Activated CD8-positive, alpha-beta memory T cell treated with anti-CD3 and anti-CD28 coated beads, Interleukin-2, amount 10 ng/mL, durations not matched to agents 7 days and 5 days (primary cell): ENCODE results near the gene RBM19. TPM values are rescaled to one million over a fixed set of nuclear protein-coding genes. Genes with fewer than 3 reads are reported as not detected.

ENCODE experiments used
- ATAC-seq: fragments of 150-1000 bp; cut with Tn5 transposase; one replicate; pipeline ENCODE4 v1.10.0; 2021; ENCODE audit warnings: moderate library complexity
- CTCF ChIA-PET: fragments of 350-600 bp; sonication (Branson Sonifier 250); formaldehyde crosslinking; loops from one replicate; lab custom pipeline; 2021; ENCODE audit warnings: antibody characterized with exemption; lab: Charles Lee
- DNase-seq: peaks from one replicate; pipeline ENCODE4 v3.0.0-alpha.2; 2020
- H3K27ac Mint-ChIP-seq: one replicate; pipeline ENCODE4 v1.8.0; 2021; ENCODE audit warnings: mild to moderate bottlenecking, mixed read lengths
- H3K27me3 Mint-ChIP-seq: one replicate; pipeline ENCODE4 v1.8.0; 2021; ENCODE audit warnings: mixed read lengths
- H3K36me3 Mint-ChIP-seq: one replicate; pipeline ENCODE4 v1.8.0; 2021; ENCODE audit warnings: mild to moderate bottlenecking, mixed read lengths
- H3K4me1 Mint-ChIP-seq: one replicate; pipeline ENCODE4 v1.8.0; 2021; ENCODE audit warnings: mixed read lengths
- H3K4me3 Mint-ChIP-seq: one replicate; pipeline ENCODE4 v1.8.0; 2021; ENCODE audit warnings: mild to moderate bottlenecking, moderate library complexity, mixed read lengths
- H3K9me3 Mint-ChIP-seq: one replicate; pipeline ENCODE4 v1.8.0; 2022; ENCODE audit warnings: low read depth, mixed read lengths
- total RNA-seq, 2 experiments: library from RNA; stranded (reverse); gene quantifications; one replicate each; pipeline ENCODE4 v1.2.3, GENCODE V29; 2021

RBM19 gene
- total RNA-seq, 2 experiments from 2014 or later = 39.8 to 55.7 TPM

- no peak overlapping the region for H3K27ac Mint-ChIP-seq
- CTCF ChIA-PET = no interaction called here
- peaks cover 24% of the 10 kb centered on the region for H3K36me3 Mint-ChIP-seq
- DNase-seq (no peak), ATAC-seq (no peak)
- H3K4me1 Mint-ChIP-seq = no peaks in the 10 kb centered on the region
- H3K4me3 Mint-ChIP-seq = no peak overlapping the region
- no peaks in the 10 kb centered on the region for H3K27me3 Mint-ChIP-seq
- no peaks in the 10 kb centered on the region for H3K9me3 Mint-ChIP-seq
Observed at GRCh38 chr12:113939867-113940266, 26.3 kb downstream of the RBM19 start.

GRCh38 chr12:113938471-113938870 is 27.7 kb downstream of the RBM19 start:
- peaks cover 23% of the 10 kb centered on the region for H3K36me3 Mint-ChIP-seq
- no peaks in the 10 kb centered on the region for H3K9me3 Mint-ChIP-seq
- CTCF ChIA-PET = no interaction called here
- ATAC-seq = no peak
- H3K4me1 Mint-ChIP-seq = no peaks in the 10 kb centered on the region
- no peak overlapping the region for H3K27ac Mint-ChIP-seq
- no peaks in the 10 kb centered on the region for H3K27me3 Mint-ChIP-seq
- no peak for DNase-seq
- no peak overlapping the region for H3K4me3 Mint-ChIP-seq

GRCh38 chr12:113936460-113936859 is 29.7 kb downstream of the RBM19 start:
- H3K27ac Mint-ChIP-seq = no peak overlapping the region
- H3K4me3 Mint-ChIP-seq = no peak overlapping the region
- ATAC-seq (no peak), DNase-seq (no peak)
- H3K27me3 Mint-ChIP-seq = no peaks in the 10 kb centered on the region
- H3K9me3 Mint-ChIP-seq = no peaks in the 10 kb centered on the region
- H3K36me3 Mint-ChIP-seq = peaks cover 15% of the 10 kb centered on the region
- CTCF ChIA-PET = no interaction called here
- no peaks in the 10 kb centered on the region for H3K4me1 Mint-ChIP-seq

GRCh38 chr12:113935459-113935858 is 30.7 kb downstream of the RBM19 start:
- no peak overlapping the region for H3K4me3 Mint-ChIP-seq
- H3K27ac Mint-ChIP-seq = no peak overlapping the region
- peaks cover 2% of the 10 kb centered on the region for H3K4me1 Mint-ChIP-seq
- H3K9me3 Mint-ChIP-seq = no peaks in the 10 kb centered on the region
- ATAC-seq (no peak), DNase-seq (no peak)
- no peaks in the 10 kb centered on the region for H3K27me3 Mint-ChIP-seq
- CTCF ChIA-PET = no interaction called here
- peaks cover 12% of the 10 kb centered on the region for H3K36me3 Mint-ChIP-seq

- Mint-ChIP-seq H3K36me3 (peaks cover 12% of the 10 kb centered on the region), H3K27me3 (no peaks in the 10 kb centered on the region), H3K9me3 (no peaks in the 10 kb centered on the region), H3K4me1 (peaks cover 4% of the 10 kb centered on the region), H3K4me3 (no peak overlapping the region), H3K27ac (no peak overlapping the region)
- CTCF ChIA-PET = no interaction called here
- DNase-seq = no peak
- no peak for ATAC-seq
Observed at GRCh38 chr12:113934946-113935345, 31.2 kb downstream of the RBM19 start.

- DNase-seq (no peak), ATAC-seq (no peak)
- Mint-ChIP-seq H3K4me3 (no peak overlapping the region), H3K36me3 (peaks cover 14% of the 10 kb centered on the region), H3K27me3 (no peaks in the 10 kb centered on the region), H3K4me1 (peaks cover 10% of the 10 kb centered on the region), H3K27ac (no peak overlapping the region), H3K9me3 (no peaks in the 10 kb centered on the region)
- CTCF ChIA-PET = no interaction called here
Observed at GRCh38 chr12:113934060-113934814, 31.9 kb downstream of the RBM19 start.

GRCh38 chr12:113933201-113933786 is 32.8 kb downstream of the RBM19 start:
- CTCF ChIA-PET = no interaction called here
- no peak overlapping the region for H3K27ac Mint-ChIP-seq
- peaks cover 12% of the 10 kb centered on the region for H3K4me1 Mint-ChIP-seq
- no peak for ATAC-seq
- H3K9me3 Mint-ChIP-seq = no peaks in the 10 kb centered on the region
- no peak overlapping the region for H3K4me3 Mint-ChIP-seq
- DNase-seq = no peak
- H3K36me3 Mint-ChIP-seq = peaks cover 9% of the 10 kb centered on the region
- H3K27me3 Mint-ChIP-seq = no peaks in the 10 kb centered on the region

- Mint-ChIP-seq H3K4me1 (peaks cover 12% of the 10 kb centered on the region), H3K27me3 (no peaks in the 10 kb centered on the region), H3K4me3 (no peak overlapping the region), H3K27ac (no peak overlapping the region), H3K9me3 (no peaks in the 10 kb centered on the region), H3K36me3 (peaks cover 9% of the 10 kb centered on the region)
- CTCF ChIA-PET = interaction anchor here (0.7 kb wide), 1 partner anchor 20 kb away, joined by 3 read pairs; no protein-coding TSS in a partner anchor
- no peak for DNase-seq
- no peak for ATAC-seq
Observed at GRCh38 chr12:113932381-113933196, 33.5 kb downstream of the RBM19 start.

GRCh38 chr12:113931517-113931916 is 34.6 kb downstream of the RBM19 start:
- Mint-ChIP-seq H3K4me3 (no peak overlapping the region), H3K36me3 (peaks cover 14% of the 10 kb centered on the region), H3K4me1 (peaks cover 19% of the 10 kb centered on the region), H3K27me3 (no peaks in the 10 kb centered on the region), H3K9me3 (no peaks in the 10 kb centered on the region), H3K27ac (no peak overlapping the region)
- CTCF ChIA-PET = interaction anchor here (0.7 kb wide), 1 partner anchor 19 kb away, joined by 3 read pairs; no protein-coding TSS in a partner anchor
- DNase-seq (no peak), ATAC-seq (no peak)

GRCh38 chr12:113930249-113930648 is 35.9 kb downstream of the RBM19 start:
- DNase-seq (no peak), ATAC-seq (no peak)
- Mint-ChIP-seq H3K4me3 (no peak overlapping the region), H3K4me1 (peaks cover 21% of the 10 kb centered on the region), H3K27ac (no peak overlapping the region), H3K36me3 (peaks cover 19% of the 10 kb centered on the region), H3K27me3 (no peaks in the 10 kb centered on the region), H3K9me3 (no peaks in the 10 kb centered on the region)
- CTCF ChIA-PET = no interaction called here

GRCh38 chr12:113929312-113929989 is 36.7 kb downstream of the RBM19 start:
- H3K27ac Mint-ChIP-seq = no peak overlapping the region
- H3K36me3 Mint-ChIP-seq = peaks cover 19% of the 10 kb centered on the region
- ATAC-seq (no peak), DNase-seq (no peak)
- no peaks in the 10 kb centered on the region for H3K27me3 Mint-ChIP-seq
- H3K4me3 Mint-ChIP-seq = no peak overlapping the region
- H3K9me3 Mint-ChIP-seq = no peaks in the 10 kb centered on the region
- H3K4me1 Mint-ChIP-seq = peaks cover 21% of the 10 kb centered on the region
- CTCF ChIA-PET = no interaction called here

GRCh38 chr12:113926788-113927187 is 39.3 kb downstream of the RBM19 start:
- Mint-ChIP-seq H3K4me1 (peaks cover 21% of the 10 kb centered on the region), H3K27me3 (no peaks in the 10 kb centered on the region), H3K4me3 (no peak overlapping the region), H3K9me3 (no peaks in the 10 kb centered on the region), H3K36me3 (peaks cover 29% of the 10 kb centered on the region), H3K27ac (no peak overlapping the region)
- ATAC-seq = no peak
- no peak for DNase-seq
- CTCF ChIA-PET = interaction anchor here (0.7 kb wide), 1 partner anchor 14 kb away, joined by 3 read pairs; no protein-coding TSS in a partner anchor

- ATAC-seq (no peak), DNase-seq (no peak)
- Mint-ChIP-seq H3K36me3 (peaks cover 23% of the 10 kb centered on the region), H3K9me3 (no peaks in the 10 kb centered on the region), H3K4me1 (peaks cover 11% of the 10 kb centered on the region), H3K4me3 (no peak overlapping the region), H3K27ac (no peak overlapping the region), H3K27me3 (no peaks in the 10 kb centered on the region)
- CTCF ChIA-PET = interaction anchor here (1.1 kb wide), 1 partner anchor 12 kb away, joined by 3 read pairs; no protein-coding TSS in a partner anchor
Observed at GRCh38 chr12:113924341-113924740, 41.8 kb downstream of the RBM19 start.
